Breast epithelium (tissue), 4 donors: ENCODE measurements around the gene FCF1. TPM values are rescaled to one million over a fixed set of nuclear protein-coding genes. Genes with fewer than 3 reads are reported as not detected.
A peak's percentile ranks its signal among the peaks of the same experiment; 100 is the strongest.

Experiments used
- DNase-seq, 2 donors: peaks; one replicate each; pipeline ENCODE4 v3.0.0-alpha.2; 2019; ENCODE audit warnings: low spot score in 2 of 2
- H3K27ac ChIP-seq, 2 donors: fragments of 200-600 bp; sonication (generic) in 1 of 2; one replicate each; pipeline ENCODE4 v1.5.1; 2016 to 2019; ENCODE audit warnings: mild to moderate bottlenecking in 1 of 2
- H3K27me3 ChIP-seq, 2 donors: fragments of 200-600 bp; sonication (generic) in 1 of 2; one replicate each; pipeline versions ENCODE4 v1.5.1 to v1.6.0; 2017 to 2019; ENCODE audit warnings: control low read depth in 1 of 2, mild to moderate bottlenecking in 1 of 2
- H3K36me3 ChIP-seq: fragments of 200-600 bp; one replicate; pipeline ENCODE4 v1.5.1; 2019
- H3K4me1 ChIP-seq, 2 donors: fragments of 200-600 bp; sonication (generic); one replicate each; pipeline ENCODE4 v1.5.1; 2016 to 2019; ENCODE audit warnings: control low read depth in 1 of 2
- H3K4me3 ChIP-seq, 3 donors: fragments of 200-600 bp; sonication (generic); 1 replicate in 2 of 3; 2 replicates in 1 of 3; pipeline ENCODE4 v1.5.1; 2016 to 2019; ENCODE audit warnings: mild to moderate bottlenecking in 3 of 3, moderate library complexity in 2 of 3
- H3K9me3 ChIP-seq, 2 donors: fragments of 200-600 bp; sonication (generic) in 1 of 2; one replicate each; pipeline ENCODE4 v1.5.1; 2016 to 2019; ENCODE audit warnings: control low read depth in 1 of 2
- CTCF ChIP-seq, 3 donors: fragments of 450-650 bp; IDR thresholded peaks; one replicate each; pipeline ENCODE4 v1.5.1; 2016 to 2017; ENCODE audit warnings: antibody characterized with exemption in 3 of 3, mild to moderate bottlenecking in 3 of 3, moderate library complexity in 3 of 3
- POLR2A ChIP-seq: fragments of 450-650 bp; IDR thresholded peaks from one replicate; pipeline ENCODE4 v1.6.1; 2016; ENCODE audit warnings: antibody characterized with exemption, mild to moderate bottlenecking, moderate library complexity
- POLR2AphosphoS5 ChIP-seq, 3 donors: sonication (generic); formaldehyde crosslinking; IDR thresholded peaks; one replicate each; pipeline ENCODE4 v1.6.1; 2017; ENCODE audit warnings: antibody characterized with exemption in 3 of 3
- intact Hi-C: fragments of 100-400 bp; cut with DNase I; formaldehyde crosslinking; loops from one replicate; pipeline ENCODE4 v1.15.1; 2023; ENCODE audit warnings: low total_unique reads
- total RNA-seq, 3 donors: library from RNA; depleted of rRNA; stranded (reverse); fragments of >200 nt; gene quantifications; one replicate each; pipeline ENCODE4 v1.1.0, GENCODE V29; 2016

FCF1 gene
- total RNA-seq, 3 donors from 2014 or later, result 29.4 to 34.6 (median 33.8) TPM

DNA sequence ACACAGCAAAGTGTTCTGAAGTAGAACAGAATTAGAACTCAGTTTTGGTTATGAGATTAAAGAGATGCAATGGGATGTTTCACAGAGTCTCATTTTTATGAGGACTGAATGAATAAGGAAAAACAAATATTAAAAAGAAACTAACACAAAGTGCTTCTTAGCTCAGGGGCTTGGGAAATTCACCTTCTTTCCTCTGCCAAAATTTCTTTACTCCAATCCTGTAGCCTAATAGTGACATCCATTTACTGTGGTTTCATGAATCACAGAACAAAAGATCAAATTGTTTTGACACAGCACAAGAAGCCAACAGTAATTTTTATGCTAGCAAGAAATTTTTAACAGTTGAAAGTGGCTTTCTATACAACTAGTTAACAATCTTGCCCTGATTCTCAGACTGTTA, 37.7 kb upstream of the FCF1 start:
- no peaks in the 10 kb centered on the region for H3K36me3 ChIP-seq
- no peaks in the 10 kb centered on the region for H3K9me3 ChIP-seq
- H3K4me1 ChIP-seq, result no peaks in the 10 kb centered on the region
- H3K27ac ChIP-seq, result peak overlapping the region; percentile 9 to 27
- no peak overlapping the region for H3K4me3 ChIP-seq
- intact Hi-C loops, result no loop called here
- DNase-seq, result no peak
- TF ChIP-seq CTCF (IDR thresholded peaks at IDR 0.05) (no peak), POLR2A (no peak), POLR2AphosphoS5 (IDR thresholded peaks at IDR 0.05) (no peak)
- no peaks in the 10 kb centered on the region for H3K27me3 ChIP-seq

DNA sequence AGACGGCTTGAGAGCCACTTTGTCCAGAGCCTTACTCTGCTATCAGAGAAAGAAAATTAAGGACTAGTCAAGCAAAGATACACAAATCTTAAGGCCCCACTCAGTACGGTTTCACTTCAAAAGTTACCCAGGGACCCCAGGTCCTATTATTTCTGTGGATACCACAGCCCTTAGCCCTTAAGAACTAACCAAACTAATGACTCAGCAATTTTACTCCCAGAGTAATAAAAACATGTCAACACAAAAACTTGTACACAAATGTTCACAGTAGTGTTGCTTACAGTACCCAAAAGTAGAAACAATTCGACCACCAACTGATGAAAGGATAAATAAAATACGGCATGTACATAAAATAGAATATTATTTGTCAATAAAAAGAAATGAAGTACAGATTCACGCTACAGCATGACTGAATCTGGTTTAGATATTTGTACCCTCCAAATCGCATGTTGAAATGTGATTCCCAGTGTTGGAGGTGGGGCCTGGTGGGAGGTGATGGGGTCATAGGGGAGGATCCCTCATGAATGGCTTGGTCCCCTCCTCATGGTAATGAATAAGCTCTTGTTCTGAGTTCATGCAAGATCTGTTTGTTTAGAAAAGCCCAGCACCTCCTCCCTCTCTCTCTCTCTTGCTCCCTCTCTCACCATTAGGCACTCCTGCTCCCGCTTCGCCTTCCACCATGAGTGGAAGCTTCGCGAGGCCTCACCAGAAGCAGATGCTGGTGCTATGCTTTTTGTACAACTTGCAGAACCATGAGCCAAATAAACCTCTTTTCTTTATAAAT, 30.6 kb upstream of the FCF1 start:
- intact Hi-C loops, result no loop called here
- no peak for DNase-seq
- no peaks in the 10 kb centered on the region for H3K27me3 ChIP-seq
- H3K9me3 ChIP-seq, result no peaks in the 10 kb centered on the region
- TF ChIP-seq POLR2A (no peak), POLR2AphosphoS5 (IDR thresholded peaks at IDR 0.05) (no peak), CTCF (IDR thresholded peaks at IDR 0.05) (no peak)
- no peaks in the 10 kb centered on the region for H3K36me3 ChIP-seq
- H3K4me3 ChIP-seq, result no peak overlapping the region
- no peaks in the 10 kb centered on the region for H3K4me1 ChIP-seq
- no peak overlapping the region for H3K27ac ChIP-seq

DNA sequence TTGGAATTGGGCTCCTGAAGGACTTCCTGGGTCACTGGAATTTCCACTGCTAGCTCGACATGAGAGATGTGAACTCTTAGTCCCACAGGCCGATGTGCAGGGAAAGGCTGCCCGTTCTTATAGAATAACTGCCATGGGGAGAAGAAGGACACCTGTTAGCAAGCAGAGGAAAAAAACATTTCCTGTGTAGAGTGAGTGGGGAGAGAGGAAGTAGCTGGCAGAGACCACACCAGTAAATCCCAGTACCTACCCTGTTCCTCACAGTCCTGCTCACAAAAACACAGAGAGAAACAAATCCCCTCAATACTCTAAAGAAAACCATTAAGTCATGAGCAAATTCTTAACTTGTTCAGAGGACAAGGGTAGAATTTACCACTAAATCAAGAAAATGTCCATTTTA, 29.5 kb upstream of the FCF1 start:
- no peaks in the 10 kb centered on the region for H3K36me3 ChIP-seq

GRCh38 chr14:74684434-74684833, 28.5 kb upstream of the FCF1 start:
- no peak overlapping the region for H3K27ac ChIP-seq

More for the DNA sequence above, 29.5 kb upstream of the FCF1 start:
- H3K4me3 ChIP-seq, result no peak overlapping the region
- intact Hi-C loops, result no loop called here
- H3K4me1 ChIP-seq, result no peaks in the 10 kb centered on the region
- TF ChIP-seq CTCF (IDR thresholded peaks at IDR 0.05) (no peak), POLR2AphosphoS5 (IDR thresholded peaks at IDR 0.05) (no peak), POLR2A (no peak)
- H3K27ac ChIP-seq, result no peak overlapping the region
- no peak for DNase-seq
- no peaks in the 10 kb centered on the region for H3K9me3 ChIP-seq
- no peaks in the 10 kb centered on the region for H3K27me3 ChIP-seq

More at GRCh38 chr14:74684434-74684833, 28.5 kb upstream of the FCF1 start:
- TF ChIP-seq POLR2AphosphoS5 (IDR thresholded peaks at IDR 0.05), result no peak
- no peak for TF ChIP-seq POLR2A
- TF ChIP-seq CTCF (IDR thresholded peaks at IDR 0.05), result no peak
- no peaks in the 10 kb centered on the region for H3K9me3 ChIP-seq
- H3K27me3 ChIP-seq, result no peaks in the 10 kb centered on the region
- H3K4me3 ChIP-seq, result no peak overlapping the region
- DNase-seq, result no peak
- H3K36me3 ChIP-seq, result no peaks in the 10 kb centered on the region
- H3K4me1 ChIP-seq, result no peaks in the 10 kb centered on the region
- intact Hi-C loops, result no loop called here
